ENCODE measurements around the gene TMEM9. TPM values are rescaled to one million over a fixed set of nuclear protein-coding genes. Genes with fewer than 3 reads are reported as not detected.

Gene TMEM9
- total and polyA plus RNA-seq, 8 donors: 21.7 to 53.8 (median 48.0) TPM

DNA sequence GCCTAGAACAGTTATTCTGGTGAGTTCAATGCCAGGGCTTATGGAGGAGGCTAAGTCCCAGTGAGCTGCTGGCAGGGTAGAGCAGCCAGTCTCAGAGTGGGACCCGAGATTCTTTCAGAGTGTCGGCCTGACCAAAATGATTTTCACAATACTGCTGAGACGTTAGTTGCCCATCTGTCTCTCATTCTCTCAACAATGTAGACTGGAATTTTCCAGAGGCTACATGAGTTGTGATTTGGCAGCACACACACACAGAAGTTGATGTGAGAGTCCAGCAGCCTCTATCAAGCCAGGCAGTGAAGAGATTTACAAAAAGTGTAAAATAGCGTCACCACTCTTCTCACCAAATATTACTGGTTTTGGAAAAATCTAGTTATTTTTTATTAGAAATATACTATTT is 63.7 kb downstream of the TMEM9 start:
- Histone ChIP-seq H3K27me3 (peaks cover 0 to 1% (median 0%) of the 10 kb centered on the region in 3 donors), H3K9me3 (no peaks in the 10 kb centered on the region), H3K36me3 (no peaks in the 10 kb centered on the region), H3K27ac (no peak overlapping the region), H3K4me1 (no peaks in the 10 kb centered on the region), H3K4me3 (no peak overlapping the region)
- WGBS, 5 donors: 64 to 88% (median 84%) methylated on average over 4 of the region's 4 CpGs
- intact Hi-C loops (cut with DNase I; ENCODE audit: low total_unique reads): no loop called here
- no peak for DNase-seq
- no peak for TF ChIP-seq EP300 (IDR thresholded peaks at IDR 0.05)
- TF ChIP-seq, protein P1, sequence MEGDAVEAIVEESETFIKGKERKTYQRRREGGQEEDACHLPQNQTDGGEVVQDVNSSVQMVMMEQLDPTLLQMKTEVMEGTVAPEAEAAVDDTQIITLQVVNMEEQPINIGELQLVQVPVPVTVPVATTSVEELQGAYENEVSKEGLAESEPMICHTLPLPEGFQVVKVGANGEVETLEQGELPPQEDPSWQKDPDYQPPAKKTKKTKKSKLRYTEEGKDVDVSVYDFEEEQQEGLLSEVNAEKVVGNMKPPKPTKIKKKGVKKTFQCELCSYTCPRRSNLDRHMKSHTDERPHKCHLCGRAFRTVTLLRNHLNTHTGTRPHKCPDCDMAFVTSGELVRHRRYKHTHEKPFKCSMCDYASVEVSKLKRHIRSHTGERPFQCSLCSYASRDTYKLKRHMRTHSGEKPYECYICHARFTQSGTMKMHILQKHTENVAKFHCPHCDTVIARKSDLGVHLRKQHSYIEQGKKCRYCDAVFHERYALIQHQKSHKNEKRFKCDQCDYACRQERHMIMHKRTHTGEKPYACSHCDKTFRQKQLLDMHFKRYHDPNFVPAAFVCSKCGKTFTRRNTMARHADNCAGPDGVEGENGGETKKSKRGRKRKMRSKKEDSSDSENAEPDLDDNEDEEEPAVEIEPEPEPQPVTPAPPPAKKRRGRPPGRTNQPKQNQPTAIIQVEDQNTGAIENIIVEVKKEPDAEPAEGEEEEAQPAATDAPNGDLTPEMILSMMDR (IDR thresholded peaks at IDR 0.05): no peak
- TF ChIP-seq POLR2AphosphoS5 (IDR thresholded peaks at IDR 0.05): no peak
- TF ChIP-seq POLR2A (IDR thresholded peaks at IDR 0.05): no peak

- Histone ChIP-seq H3K27me3 (peaks cover 0 to 10% (median 0%) of the 10 kb centered on the region in 3 donors), H3K27ac (no peak overlapping the region), H3K36me3 (no peaks in the 10 kb centered on the region), H3K9me3 (no peaks in the 10 kb centered on the region), H3K4me1 (no peaks in the 10 kb centered on the region), H3K4me3 (no peak overlapping the region)
- 79 to 87% (median 84%) methylated on average over 5 of the region's 5 CpGs for WGBS, 5 donors
- TF ChIP-seq EP300 (IDR thresholded peaks at IDR 0.05): no peak
- intact Hi-C loops (cut with DNase I; ENCODE audit: low total_unique reads): no loop called here
- DNase-seq: no peak
Measured at GRCh38 chr1:201089596-201089995, 64.7 kb downstream of the TMEM9 start.

DNA sequence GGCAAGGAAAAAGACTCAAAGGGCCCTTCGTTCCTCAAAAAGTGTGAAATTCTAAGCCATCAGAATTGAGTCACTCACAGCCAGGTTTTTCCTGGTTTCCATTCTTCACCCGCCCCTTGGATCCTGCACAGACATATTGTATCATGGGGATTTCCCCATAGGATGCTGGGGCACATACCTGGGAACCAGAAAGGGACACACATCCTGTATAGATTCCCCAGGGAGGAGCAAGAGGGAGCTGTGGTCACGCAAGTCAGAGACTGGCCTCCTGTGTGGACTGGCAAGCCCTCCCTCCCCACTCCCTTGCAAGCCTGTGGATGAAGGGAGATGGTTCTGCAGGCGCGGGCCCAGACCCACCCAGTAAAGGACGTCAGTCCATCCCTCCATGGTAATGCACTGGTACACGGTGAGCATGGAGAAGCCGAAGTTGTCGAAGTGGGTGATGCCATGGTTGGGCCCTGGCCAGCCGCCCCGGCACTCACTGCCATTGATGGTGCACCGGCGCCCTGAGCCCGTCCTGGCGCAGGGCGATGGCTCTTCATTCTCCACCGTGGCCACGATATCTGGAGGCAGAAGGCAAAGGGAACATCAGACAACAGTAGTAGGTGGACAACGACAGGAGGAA is 65.3 kb downstream of the TMEM9 start:
- Histone ChIP-seq H3K4me3 (no peak overlapping the region), H3K27ac (no peak overlapping the region), H3K9me3 (no peaks in the 10 kb centered on the region), H3K4me1 (no peaks in the 10 kb centered on the region), H3K36me3 (no peaks in the 10 kb centered on the region), H3K27me3 (peaks cover 0 to 10% (median 0%) of the 10 kb centered on the region in 3 donors)
- no peak for TF ChIP-seq EP300 (IDR thresholded peaks at IDR 0.05)
- TF ChIP-seq, protein P1 (IDR thresholded peaks at IDR 0.05): no peak
- no peak for TF ChIP-seq POLR2AphosphoS5 (IDR thresholded peaks at IDR 0.05)
- TF ChIP-seq POLR2A (IDR thresholded peaks at IDR 0.05): no peak
- intact Hi-C loops (cut with DNase I; ENCODE audit: low total_unique reads): no loop called here
- WGBS, 5 donors: 89 to 93% (median 92%) methylated on average over 14 to 19 of the region's 19 CpGs
- DNase-seq: no peak

- Histone ChIP-seq H3K27me3 (peaks cover 0 to 10% (median 0%) of the 10 kb centered on the region in 3 donors), H3K27ac (no peak overlapping the region), H3K9me3 (no peaks in the 10 kb centered on the region), H3K4me3 (no peak overlapping the region), H3K36me3 (no peaks in the 10 kb centered on the region), H3K4me1 (no peaks in the 10 kb centered on the region)
- no peak for TF ChIP-seq EP300 (IDR thresholded peaks at IDR 0.05)
- no peak for TF ChIP-seq POLR2A (IDR thresholded peaks at IDR 0.05)
- TF ChIP-seq, protein P1 (IDR thresholded peaks at IDR 0.05): no peak
- TF ChIP-seq POLR2AphosphoS5 (IDR thresholded peaks at IDR 0.05): no peak
- intact Hi-C loops (cut with DNase I; ENCODE audit: low total_unique reads): no loop called here
- 35 to 62% (median 51%) methylated on average over 4 of the region's 4 CpGs for WGBS, 5 donors
- no peak for DNase-seq
Measured at GRCh38 chr1:201088395-201088794, 65.9 kb downstream of the TMEM9 start.

All from stomach (tissue), 9 donors.